ENCODE results near the gene PNPLA1. TPM values are rescaled to one million over a fixed set of nuclear protein-coding genes. Genes with fewer than 3 reads are reported as not detected.

The PNPLA1 gene
- total and polyA plus RNA-seq, 10 of the 15 experiments (the other 5 are each of a cell fraction or from before 2014, with no cell fraction given): 0.04 TPM; not detected in 9

- in situ Hi-C loops (cut with MboI) (no loop called here), intact Hi-C loops (cut with micrococcal nuclease; ENCODE audit: unreplicated experiment) (no loop called here)
- Histone ChIP-seq H3K9ac (ENCODE audit: control insufficient read depth, insufficient read depth, low read length) (no peak overlapping the region), H3K9me3 (replicated peaks; ENCODE audit: control insufficient read depth, insufficient read depth, low read length) (no peaks in the 10 kb centered on the region), H3K4me2 (ENCODE audit: control insufficient read depth, insufficient read depth) (no peak overlapping the region), H3K4me1 (ENCODE audit: control insufficient read depth, insufficient read depth, low read length) (no peaks in the 10 kb centered on the region), H3K79me2 (ENCODE audit: control insufficient read depth, insufficient read depth, low read length) (no peaks in the 10 kb centered on the region), H2AFZ (ENCODE audit: control insufficient read depth, low read depth, low read length) (no peak overlapping the region), H3K4me3 (no peak overlapping the region), H3K36me3 (ENCODE audit: control insufficient read depth in 2 of 2, insufficient read depth in 2 of 2, low read length in 1 of 2) (no peaks in the 10 kb centered on the region), H4K20me1 (ENCODE audit: control insufficient read depth, insufficient read depth) (no peaks in the 10 kb centered on the region), H3K27ac (ENCODE audit: control insufficient read depth, insufficient read depth) (no peak overlapping the region), H3K27me3 (replicated peaks in 1 of 2; ENCODE audit: control insufficient read depth in 2 of 2, insufficient read depth in 2 of 2, low read length in 1 of 2) (no peaks in the 10 kb centered on the region)
- ChIA-PET CTCF (interaction anchor here (1.5 kb wide), 1 partner anchor 17 kb away, joined by 7 read pairs; no protein-coding TSS in a partner anchor), SMC1A (ENCODE audit: uncharacterized antibody, unreplicated experiment) (interaction anchor here (1.1 kb wide), 1 partner anchor 19 kb away, joined by 3 read pairs; no protein-coding TSS in a partner anchor), RAD21 (ENCODE audit: unreplicated experiment) (no interaction called here), POLR2A (no interaction called here)
- ATAC-seq: no peak
- no TSS peak for BruUV-seq (replicated peaks)
- WGBS (ENCODE audit: insufficient coverage, insufficient replicate concordance, low lambda C conversion rate, missing lambda C conversion rate): 78% methylated on average over 6 of the region's 6 CpGs
- DNase-seq (ENCODE audit: low read depth, low spot score): no peak
- FAIRE-seq: no peak
- TF ChIP-seq FOXM1 (IDR thresholded peaks at IDR 0.05; ENCODE audit: low read depth, low read length): no peak
- no peak for TF ChIP-seq YY1 (IDR thresholded peaks at IDR 0.05; ENCODE audit: low read depth, low read length)
- no peak for TF ChIP-seq CTCF (IDR thresholded peaks at IDR 0.05 in 2 of 3, conservative IDR thresholded peaks at IDR 0.05 in 1 of 3; ENCODE audit: control insufficient read depth in 2 of 3, extremely low read depth in 1 of 3, insufficient read depth in 1 of 3, low read depth in 3 of 3, low read length in 3 of 3)
- TF ChIP-seq GATAD2B (conservative IDR thresholded peaks at IDR 0.05; ENCODE audit: low read depth): no peak
- TF ChIP-seq TCF12 (IDR thresholded peaks at IDR 0.05; ENCODE audit: low read depth, low read length): no peak
- TF ChIP-seq EED (IDR thresholded peaks at IDR 0.05; ENCODE audit: low read depth): no peak
Observed at GRCh38 chr6:36324191-36324590, 54.3 kb downstream of the PNPLA1 start.
